HG02678 (cell line): ENCODE measurements around the gene NALF2.

Source experiments
- ATAC-seq: cut with Tn5 transposase; IDR thresholded peaks from one replicate; pipeline ENCODE4 v1.9.1; 2021; ENCODE audit warnings: mild to moderate bottlenecking, moderate library complexity; ENCODE audit not compliant: unreplicated experiment

Gene NALF2

DNA sequence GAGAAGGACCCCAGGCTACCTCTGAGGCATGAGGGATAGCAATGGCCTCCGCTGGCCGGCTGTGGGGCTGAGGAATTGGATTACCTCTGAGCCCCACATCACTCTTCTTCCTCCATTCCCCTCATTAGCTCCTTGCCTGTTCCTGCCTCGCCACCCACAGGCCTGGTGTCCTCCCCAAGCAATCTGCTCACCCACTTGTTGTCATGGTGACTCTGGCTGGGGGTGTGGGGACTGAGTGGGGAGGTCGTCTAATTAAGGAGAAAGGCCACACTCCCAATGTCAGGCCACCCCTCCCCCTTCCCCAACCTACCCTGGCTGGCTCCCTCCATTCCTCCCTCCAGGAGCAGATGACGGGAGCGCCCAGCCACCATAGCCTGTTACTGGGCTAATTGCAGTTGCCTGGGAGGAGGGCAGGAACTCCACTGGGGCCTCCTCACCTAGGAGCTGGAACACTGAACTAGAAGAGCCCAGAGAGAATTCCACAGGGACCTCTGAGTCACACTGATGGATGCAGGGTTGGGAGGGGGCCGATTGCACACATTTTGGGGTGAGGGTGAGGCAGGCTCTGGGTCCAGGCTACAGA is 20.7 kb downstream of the NALF2 start:
- ATAC-seq = no peak

DNA sequence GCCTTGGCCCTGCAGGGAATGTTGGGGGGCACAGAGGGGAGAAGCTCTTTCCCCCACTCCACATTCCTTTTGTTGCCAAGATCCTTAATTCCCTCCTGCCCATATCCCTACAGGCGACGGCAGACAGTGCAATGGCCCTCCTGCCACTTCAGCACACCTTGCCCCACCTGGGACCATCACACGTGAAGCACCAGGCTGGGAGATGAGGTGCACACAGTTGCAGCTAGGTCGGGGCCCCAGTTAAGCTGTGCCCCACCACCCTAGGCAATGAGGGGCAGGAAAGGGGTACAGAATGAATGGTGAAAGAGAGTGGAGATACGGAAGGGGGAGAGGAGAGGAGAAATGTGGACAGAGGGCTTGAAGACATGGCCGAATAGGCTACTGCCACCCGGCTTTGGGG is 26.2 kb downstream of the NALF2 start:
- ATAC-seq = no peak

DNA sequence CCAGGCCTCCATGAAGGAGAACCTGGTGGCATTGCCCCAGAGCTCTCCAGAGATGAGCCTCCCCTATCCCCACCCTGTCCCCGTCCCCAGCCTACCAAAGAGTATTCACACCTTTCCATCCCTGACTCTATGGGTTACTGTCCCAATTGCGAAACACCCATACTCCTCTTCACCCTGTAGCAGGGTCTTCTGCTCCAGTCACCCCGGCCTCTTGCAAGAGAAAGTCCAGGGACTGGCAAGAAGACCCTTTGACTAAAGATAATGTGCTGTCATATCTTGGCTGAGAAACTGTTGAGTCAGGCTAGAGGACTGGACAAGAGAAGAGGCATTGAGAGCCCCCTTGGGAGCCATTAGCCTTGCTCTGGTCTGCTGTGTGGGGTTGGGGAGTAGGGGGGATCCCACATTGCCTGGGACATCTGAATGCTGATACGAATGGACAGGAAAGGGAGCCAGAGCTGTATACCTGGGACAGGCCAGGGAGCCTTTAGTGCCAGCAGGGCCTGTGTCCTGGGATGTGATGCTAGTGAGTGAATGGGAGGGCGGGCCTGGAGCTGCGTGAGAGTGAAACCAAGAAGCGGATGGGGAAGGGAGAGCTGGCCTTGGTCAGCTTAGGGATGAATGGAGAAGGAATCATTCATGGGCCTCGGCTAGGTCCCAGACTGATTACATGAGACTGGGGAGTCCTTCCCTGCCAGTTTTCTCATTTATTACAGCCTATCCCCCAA is 27.1 kb downstream of the NALF2 start:
- ATAC-seq = no peak

DNA sequence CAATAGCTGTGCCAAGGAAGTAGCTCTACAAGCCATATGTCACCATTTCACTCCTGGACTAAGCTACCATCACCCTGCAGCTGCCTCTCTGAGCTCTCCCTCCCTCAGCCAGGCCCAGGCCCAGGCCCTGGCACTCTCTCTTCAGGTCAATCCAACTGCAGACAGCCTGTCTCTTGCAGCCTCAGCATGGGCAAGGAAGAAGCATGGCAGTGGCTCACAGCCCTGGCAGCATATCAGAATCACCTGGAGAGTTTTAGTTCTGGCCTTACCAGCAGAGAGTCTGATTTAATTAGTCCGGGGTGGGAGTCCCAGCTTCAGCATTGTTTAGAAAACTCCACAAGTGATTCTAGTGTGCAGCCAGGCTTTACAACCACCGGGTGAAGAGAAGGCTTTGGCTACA is 31.5 kb downstream of the NALF2 start:
- ATAC-seq = no peak

DNA sequence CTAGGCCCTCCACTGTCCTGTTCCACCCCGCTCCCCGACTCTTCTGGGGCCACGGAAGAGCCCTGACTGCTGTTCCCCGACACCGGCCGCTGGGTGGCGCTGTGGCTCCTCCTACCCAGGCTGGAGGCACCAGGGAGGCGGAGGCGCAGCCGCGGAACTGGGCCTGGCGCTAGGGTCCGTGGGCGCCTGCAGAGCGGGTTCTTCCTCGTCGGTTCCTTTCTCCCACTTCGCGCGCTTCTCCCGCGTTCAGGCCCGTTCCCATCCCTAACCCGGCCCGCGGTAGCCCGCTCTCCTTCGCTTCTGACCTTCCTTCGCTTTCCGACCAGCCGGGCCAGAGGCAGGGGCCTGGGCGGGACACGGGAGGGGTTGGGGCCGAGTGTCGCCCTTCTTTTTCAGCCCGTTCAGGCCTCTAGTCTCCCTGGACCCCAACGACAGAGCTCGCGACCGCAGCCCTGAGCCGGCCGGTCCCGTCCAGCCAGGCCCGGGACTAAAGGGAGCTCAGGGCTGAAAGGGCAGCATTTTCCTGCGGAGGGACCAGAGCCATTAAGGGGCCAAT is 34.3 kb downstream of the NALF2 start:
- ATAC-seq = peak; percentile 94

DNA sequence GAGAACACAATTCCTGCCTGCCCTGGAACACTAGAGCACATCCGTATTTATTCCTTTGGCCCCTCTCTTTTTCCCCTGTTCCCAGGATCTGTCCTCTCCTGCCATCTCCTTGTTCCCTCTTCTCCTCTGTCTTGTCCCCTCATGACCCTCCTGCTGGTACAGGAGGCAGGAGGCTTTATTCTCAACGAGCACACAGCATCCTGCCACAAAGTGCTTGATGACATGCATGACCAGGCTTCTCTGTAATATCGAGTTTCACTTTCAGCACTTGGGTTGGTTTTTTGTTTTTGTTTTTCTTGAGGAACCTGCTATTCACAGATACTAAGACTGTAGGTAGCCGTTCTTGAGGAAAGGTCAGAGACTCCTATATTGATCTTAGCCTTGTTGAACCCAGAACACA is 35.3 kb downstream of the NALF2 start:
- no peak for ATAC-seq

DNA sequence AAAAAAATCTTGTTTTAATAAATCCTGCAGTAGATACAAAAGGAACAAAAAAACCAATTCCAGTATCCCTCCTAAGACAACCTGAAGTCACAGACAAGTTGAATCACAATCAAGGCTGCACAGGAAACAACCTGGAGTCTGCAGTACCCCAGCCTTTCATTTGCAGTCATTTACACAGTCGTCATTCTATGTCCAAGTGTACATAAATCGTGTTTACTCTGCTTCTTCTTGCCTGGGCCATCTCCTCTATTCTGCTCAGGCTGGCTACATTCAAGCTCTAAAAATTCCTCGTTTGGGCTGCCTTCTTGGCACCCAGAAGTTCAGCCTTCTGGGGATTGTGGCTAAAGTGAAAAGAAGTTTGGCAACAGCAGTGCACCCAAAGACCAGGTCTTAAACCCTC is 37.8 kb downstream of the NALF2 start:
- no peak for ATAC-seq

DNA sequence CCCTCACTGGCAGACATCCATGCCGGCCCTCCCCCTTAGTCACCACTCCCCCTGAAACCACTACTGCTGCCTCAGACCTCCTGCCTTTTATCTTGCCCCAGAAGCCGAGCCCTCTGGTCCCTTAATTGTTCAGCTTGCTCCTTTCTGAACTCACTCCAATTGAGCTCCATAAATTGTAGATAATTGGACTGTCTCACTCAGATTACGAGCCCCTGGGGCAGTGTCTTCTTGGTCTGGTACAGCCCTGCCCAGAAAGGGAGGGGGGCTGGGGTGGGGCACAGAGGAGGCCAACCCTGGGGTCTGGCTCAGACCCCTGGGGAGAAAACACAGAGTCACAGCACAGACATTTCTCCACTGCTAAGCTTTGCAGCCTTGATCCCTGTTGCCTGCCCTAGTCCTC is 39.4 kb downstream of the NALF2 start:
- ATAC-seq = no peak

DNA sequence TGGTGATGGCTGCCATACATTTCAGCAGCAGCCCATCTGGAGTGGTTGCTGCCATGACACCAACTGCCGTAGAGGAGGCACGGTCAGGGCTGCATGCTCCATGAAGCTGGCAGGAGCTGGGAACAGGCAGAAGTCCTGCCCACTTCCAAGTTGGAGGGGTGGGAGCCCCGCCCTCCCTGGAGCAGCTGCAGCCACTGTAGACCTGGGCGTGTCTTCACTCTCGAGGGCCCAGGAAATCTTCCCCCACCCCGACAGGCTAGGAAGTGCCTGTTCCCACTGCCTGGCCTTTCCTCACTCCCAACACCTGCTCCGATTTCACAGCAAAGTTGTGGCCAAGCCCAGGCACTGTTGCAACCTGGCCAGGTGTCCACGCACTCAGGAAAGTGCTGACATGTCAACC is 42.3 kb downstream of the NALF2 start:
- ATAC-seq = no peak

DNA sequence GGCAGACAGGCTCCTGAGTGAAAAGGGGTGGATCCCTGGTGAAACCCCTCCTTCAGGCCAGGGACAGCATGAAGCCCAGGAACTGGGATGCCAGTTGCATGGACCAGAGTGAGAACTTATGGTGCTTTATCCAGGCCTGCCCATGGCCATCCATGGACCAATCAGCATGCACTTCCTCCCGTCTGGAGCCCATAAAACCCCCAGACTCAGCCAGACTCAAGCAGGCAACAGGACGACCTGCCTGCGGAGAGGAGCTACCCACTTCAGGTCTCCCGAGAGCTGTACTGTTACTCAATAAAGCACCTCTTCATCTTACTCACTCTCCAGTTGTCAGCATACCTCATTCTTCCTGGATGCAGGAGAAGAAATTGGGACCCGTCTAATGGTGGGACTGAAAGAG is 42.9 kb downstream of the NALF2 start:
- no peak for ATAC-seq

DNA sequence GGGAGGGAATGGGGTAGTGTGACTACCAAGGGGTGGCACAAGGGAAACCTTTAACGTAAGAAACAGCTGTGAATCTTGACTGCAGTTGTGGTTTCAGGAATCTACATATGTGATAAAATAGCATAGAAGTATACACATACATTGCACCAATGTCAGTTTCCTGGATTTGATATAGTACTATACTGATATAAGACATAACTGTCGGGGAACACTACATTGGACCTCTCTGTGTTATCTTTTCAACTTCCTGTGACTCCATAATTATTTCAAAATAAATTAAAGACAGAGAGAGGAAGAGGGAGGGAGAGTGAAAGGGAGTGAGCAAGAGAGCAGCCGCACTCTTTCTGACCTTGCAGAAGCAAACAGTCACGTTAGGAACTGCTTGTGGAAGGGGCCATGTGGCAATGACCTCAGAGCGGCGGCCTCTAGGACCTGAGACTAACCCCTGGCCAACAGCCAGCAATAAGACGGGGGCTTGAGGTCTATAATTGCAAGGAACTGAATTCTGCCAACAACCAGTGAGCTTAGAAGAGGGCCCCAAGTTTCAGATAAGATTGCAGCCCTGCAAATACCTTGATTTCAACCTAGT is 47.4 kb downstream of the NALF2 start:
- no peak for ATAC-seq

DNA sequence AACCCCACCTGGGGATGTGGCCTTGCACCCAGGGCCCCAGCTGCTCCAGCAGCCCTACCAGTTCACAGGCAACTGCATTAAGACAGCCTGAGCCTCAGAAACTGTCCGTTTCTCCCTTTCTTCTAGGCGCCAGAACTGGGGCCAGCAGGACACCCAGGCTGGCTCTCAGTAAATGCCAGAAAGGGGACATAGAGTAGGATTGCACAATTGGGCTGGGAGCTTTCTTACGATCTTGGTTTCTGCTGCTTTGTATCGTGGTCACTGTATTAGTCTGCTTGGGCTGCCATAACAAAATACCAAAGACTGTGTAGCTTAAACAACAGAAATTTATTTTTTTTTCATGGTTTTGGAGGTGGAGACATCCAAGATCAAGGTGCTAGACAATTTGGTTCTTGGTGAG is 48.4 kb downstream of the NALF2 start:
- no peak for ATAC-seq
